WERI-Rb-1 (cell line): ENCODE data around the gene SF3A1.

ENCODE experiments used
- DNase-seq: peaks from one replicate; pipeline ENCODE4 v3.0.0-alpha.2; 2020
- H3K27ac ChIP-seq: fragments of 250-450 bp; sonication (Bioruptor Pico); 2 replicates; pipeline ENCODE4 v1.5.1; 2020; ENCODE audit warnings: mild to moderate bottlenecking, moderate library complexity
- H3K27me3 ChIP-seq: fragments of 250-450 bp; sonication (Bioruptor Pico); 2 replicates; pipeline ENCODE4 v1.5.1; 2021; ENCODE audit warnings: mild to moderate bottlenecking, low read depth, moderate library complexity; ENCODE audit not compliant: insufficient read depth, severe bottlenecking
- H3K36me3 ChIP-seq: fragments of 250-450 bp; sonication (Bioruptor Pico); 2 replicates; pipeline ENCODE4 v1.5.1; 2020; ENCODE audit warnings: mild to moderate bottlenecking, moderate library complexity
- H3K4me3 ChIP-seq: 2 replicates; pipeline ENCODE4 v1.5.1; 2011; ENCODE audit warnings: low read depth, mild to moderate bottlenecking, control low read depth, low read length
- H3K9me3 ChIP-seq: fragments of 250-450 bp; sonication (Bioruptor Pico); 2 replicates; pipeline ENCODE4 v1.5.1; 2021; ENCODE audit warnings: mild to moderate bottlenecking, moderate library complexity; ENCODE audit not compliant: severe bottlenecking
- TF ChIP-seq, protein P1 (sequence below): IDR thresholded peaks from 2 replicates; pipeline ENCODE4 v1.5.1; 2011; ENCODE audit warnings: low read depth, mild to moderate bottlenecking, control low read depth, inconsistent platforms, low read length

Gene SF3A1

DNA sequence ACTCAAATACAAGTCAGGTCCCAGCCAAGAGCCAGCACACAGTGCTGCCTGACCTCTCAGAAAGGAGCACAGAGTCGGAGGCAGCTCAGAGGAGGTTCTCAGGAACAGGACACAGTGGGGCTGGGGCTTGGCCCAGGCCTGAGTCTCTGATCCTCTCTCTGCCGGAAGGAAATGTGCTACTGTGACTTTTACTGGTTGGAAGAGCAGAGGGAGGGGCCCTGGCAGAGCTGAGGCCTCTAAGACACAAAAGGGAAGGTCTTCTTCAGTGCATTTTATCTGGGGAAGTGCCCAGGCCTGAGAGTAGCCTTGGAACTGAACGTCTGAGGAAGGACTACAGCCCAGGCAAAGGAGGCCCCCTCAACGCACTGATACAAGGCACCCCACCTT, 51.2 kb downstream of the SF3A1 start:
- peaks cover 16% of the 10 kb centered on the region for H3K36me3 ChIP-seq
- no peaks in the 10 kb centered on the region for H3K9me3 ChIP-seq
- no peak for DNase-seq
- TF ChIP-seq, protein P1, sequence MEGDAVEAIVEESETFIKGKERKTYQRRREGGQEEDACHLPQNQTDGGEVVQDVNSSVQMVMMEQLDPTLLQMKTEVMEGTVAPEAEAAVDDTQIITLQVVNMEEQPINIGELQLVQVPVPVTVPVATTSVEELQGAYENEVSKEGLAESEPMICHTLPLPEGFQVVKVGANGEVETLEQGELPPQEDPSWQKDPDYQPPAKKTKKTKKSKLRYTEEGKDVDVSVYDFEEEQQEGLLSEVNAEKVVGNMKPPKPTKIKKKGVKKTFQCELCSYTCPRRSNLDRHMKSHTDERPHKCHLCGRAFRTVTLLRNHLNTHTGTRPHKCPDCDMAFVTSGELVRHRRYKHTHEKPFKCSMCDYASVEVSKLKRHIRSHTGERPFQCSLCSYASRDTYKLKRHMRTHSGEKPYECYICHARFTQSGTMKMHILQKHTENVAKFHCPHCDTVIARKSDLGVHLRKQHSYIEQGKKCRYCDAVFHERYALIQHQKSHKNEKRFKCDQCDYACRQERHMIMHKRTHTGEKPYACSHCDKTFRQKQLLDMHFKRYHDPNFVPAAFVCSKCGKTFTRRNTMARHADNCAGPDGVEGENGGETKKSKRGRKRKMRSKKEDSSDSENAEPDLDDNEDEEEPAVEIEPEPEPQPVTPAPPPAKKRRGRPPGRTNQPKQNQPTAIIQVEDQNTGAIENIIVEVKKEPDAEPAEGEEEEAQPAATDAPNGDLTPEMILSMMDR, result no peak
- no peak overlapping the region for H3K27ac ChIP-seq
- no peak overlapping the region for H3K4me3 ChIP-seq
- no peaks in the 10 kb centered on the region for H3K27me3 ChIP-seq

DNA sequence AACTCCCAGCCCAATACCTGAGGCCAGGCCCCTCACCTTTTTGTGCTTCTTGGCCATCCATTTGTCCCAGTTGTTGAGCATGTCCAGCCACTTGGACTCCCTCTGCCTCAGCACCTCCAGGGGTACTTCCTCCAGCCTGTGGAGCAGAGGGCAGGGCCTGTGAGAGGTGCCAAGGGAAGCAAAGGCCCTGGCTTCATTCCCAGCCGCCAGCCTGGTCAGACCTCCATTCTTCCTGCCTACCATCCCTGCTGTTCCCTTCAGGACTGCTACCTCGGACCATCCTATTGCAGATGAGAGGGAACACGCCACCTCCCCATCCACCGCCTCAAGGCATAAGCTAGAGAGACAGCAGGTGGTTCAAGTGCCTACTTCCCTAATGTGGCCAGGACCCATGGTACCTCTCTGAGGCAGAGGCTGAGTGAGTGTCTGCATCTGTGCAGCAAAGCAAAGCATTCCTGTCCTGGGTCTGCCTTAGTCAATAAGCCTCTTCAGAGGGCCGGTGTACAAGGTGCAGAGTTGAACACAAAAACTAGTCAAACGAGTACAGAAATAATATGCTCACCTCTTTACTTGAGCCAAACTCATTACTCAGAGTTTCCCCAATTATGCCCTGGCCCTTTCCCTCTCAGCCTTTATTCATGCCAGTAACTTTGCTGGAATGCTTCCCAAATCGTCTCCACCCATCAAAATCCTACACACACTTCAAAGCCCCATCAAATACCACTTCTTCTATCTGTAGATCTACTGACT, 52.0 kb downstream of the SF3A1 start:
- Histone ChIP-seq H3K27ac (no peak overlapping the region), H3K4me3 (no peak overlapping the region), H3K36me3 (peaks cover 16% of the 10 kb centered on the region), H3K9me3 (no peaks in the 10 kb centered on the region), H3K27me3 (no peaks in the 10 kb centered on the region)
- TF ChIP-seq, protein P1, result no peak
- DNase-seq, result no peak

DNA sequence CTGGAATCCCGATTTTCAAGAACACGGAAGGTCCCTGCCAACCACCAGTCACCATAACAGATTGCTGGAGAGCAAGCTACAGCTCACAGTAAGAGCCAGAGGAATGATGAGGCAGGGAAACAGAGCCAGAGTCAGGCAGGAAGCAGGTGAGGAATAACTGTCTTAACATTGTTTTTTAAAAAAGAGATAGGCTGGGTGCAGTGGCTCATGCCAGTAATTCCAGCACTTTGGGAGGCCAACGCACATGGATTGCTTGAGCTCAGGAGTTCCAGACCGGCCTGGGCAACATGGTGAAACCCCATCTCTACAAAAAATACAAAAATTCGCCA, 53.9 kb downstream of the SF3A1 start:
- no peak overlapping the region for H3K4me3 ChIP-seq
- no peaks in the 10 kb centered on the region for H3K9me3 ChIP-seq
- no peak for DNase-seq
- TF ChIP-seq, protein P1, result no peak
- peaks cover 21% of the 10 kb centered on the region for H3K36me3 ChIP-seq
- no peaks in the 10 kb centered on the region for H3K27me3 ChIP-seq
- H3K27ac ChIP-seq, result no peak overlapping the region

DNA sequence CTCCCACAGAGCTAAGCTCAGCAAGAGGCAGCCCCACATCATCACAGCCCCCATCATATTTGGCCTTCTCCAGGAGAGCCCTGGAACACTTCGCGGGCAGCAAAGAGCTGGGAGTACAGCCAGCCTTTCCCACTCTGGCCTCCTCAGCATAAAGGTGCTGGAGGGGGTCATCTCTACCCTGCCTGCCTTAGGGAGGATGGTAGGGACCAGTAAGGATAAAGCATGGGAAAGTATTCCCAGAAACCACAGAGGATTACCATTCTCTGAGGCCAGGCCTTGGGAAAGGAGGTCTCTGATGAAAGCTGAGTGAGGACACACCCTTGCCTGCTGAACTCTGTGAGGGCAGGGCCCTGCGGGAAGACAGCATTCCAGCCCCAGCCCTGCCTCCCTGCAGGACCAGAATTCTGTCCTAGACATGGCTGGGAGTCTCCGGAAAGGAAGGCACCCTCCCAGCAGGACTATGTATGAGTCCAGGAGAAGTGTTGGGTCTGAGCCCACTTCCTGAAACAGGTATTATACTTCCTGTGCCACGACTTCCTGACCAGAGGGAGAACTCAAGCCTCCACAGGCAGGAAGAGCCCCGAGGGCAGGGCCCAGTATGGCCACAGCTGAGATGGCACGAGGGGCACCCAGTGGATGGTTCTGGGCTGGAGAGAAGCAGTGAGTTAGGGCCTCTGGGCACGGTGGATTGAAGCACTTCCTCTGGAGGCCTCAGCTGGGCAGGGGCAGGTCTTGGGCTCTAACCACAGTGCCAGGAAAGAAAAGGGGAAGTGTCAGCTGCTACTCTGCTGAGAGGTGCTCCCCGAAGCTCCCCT, 54.5 kb downstream of the SF3A1 start:
- no peak for DNase-seq
- H3K9me3 ChIP-seq, result no peaks in the 10 kb centered on the region
- H3K36me3 ChIP-seq, result peaks cover 24% of the 10 kb centered on the region
- no peak overlapping the region for H3K27ac ChIP-seq
- TF ChIP-seq, protein P1, result no peak
- H3K27me3 ChIP-seq, result no peaks in the 10 kb centered on the region
- H3K4me3 ChIP-seq, result no peak overlapping the region

DNA sequence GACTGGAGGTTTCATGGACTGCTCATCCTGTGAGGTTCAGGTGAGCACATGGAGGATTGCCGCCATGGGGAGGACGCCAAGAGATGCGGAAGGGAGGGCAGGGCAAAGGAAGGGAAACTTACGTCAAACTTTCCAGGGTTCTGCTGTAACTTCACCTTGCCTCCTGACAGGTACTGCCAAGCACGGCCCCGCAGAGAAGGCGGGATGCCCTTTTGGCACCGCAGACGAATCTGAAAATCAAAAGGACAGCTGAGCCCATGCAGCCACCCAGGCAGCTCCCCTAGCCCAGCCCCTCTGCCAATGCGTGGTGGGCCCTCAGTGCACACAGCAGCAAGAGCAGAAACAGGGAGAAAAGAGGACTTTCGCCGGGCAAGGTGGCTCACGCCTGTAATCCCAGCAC, 57.4 kb downstream of the SF3A1 start:
- Histone ChIP-seq H3K36me3 (peaks cover 30% of the 10 kb centered on the region), H3K4me3 (no peak overlapping the region), H3K27ac (no peak overlapping the region), H3K9me3 (no peaks in the 10 kb centered on the region), H3K27me3 (no peaks in the 10 kb centered on the region)
- no peak for DNase-seq
- TF ChIP-seq, protein P1, result no peak
